GM23248 (cell line): Measurements from ENCODE around the gene USP1.

ENCODE experiments used
- EZH2 ChIP-seq: fragments of 200-600 bp; sonication (generic); IDR thresholded peaks from 2 replicates; pipeline ENCODE4 v1.6.1; 2018; ENCODE audit warnings: antibody characterized with exemption, mild to moderate bottlenecking; ENCODE audit not compliant: insufficient read depth, poor library complexity, severe bottlenecking
- EZH2phosphoT487 ChIP-seq: fragments of 200-600 bp; sonication (generic); IDR thresholded peaks from 2 replicates; pipeline ENCODE4 v1.6.1; 2018; ENCODE audit warnings: antibody characterized with exemption, moderate library complexity, mild to moderate bottlenecking, low read depth; ENCODE audit not compliant: insufficient read depth

- TF ChIP-seq EZH2 (no peak), EZH2phosphoT487 (no peak)
Measured at GRCh38 chr1:62433861-62434617, 2.8 kb upstream of the USP1 start.
